IMR-90 (cell line): ENCODE results near the gene SIGLEC11. TPM values are rescaled to one million over a fixed set of nuclear protein-coding genes. Genes with fewer than 3 reads are reported as not detected.

Experiments used
- ATAC-seq: fragments of 200-7000 bp; cut with Tn5 transposase; 2 replicates; pipeline ENCODE4 v1.9.1; 2020; ENCODE audit warnings: low read depth, mild to moderate bottlenecking, moderate library complexity
- BruUV-seq: library from RNA; stranded (reverse); fragments of 400-500 nt; replicated peaks from 2 replicates; lab custom pipeline; 2021; lab: Mats Ljungman, UMichigan
- CTCF ChIA-PET: fragments of 300-600 bp; formaldehyde crosslinking; extraction: SDS; loops from one replicate; lab custom pipeline; 2021; ENCODE audit warnings: antibody characterized with exemption; lab: Yijun Ruan, JAX
- POLR2A ChIA-PET: fragments of 300-600 bp; sonication (Branson Sonifier 250); formaldehyde crosslinking; loops from one replicate; lab custom pipeline; 2022; ENCODE audit warnings: antibody characterized with exemption; ENCODE audit not compliant: unreplicated experiment; lab: Charles Lee
- DNase-seq: peaks from one replicate; pipeline ENCODE4 v3.0.0; 2013
- H2AFZ ChIP-seq: replicated peaks from 2 replicates; pipeline ENCODE3; 2013; ENCODE audit warnings: low read length, mild to moderate bottlenecking; ENCODE audit not compliant: poor library complexity
- H2AK5ac ChIP-seq: 2 replicates; pipeline ENCODE4 v1.6.1; 2013; ENCODE audit warnings: low read depth, low read length, inconsistent platforms
- H2AK9ac ChIP-seq: replicated peaks from 2 replicates; pipeline ENCODE3; 2013; ENCODE audit warnings: mild to moderate bottlenecking, low read depth, low read length, moderate library complexity; ENCODE audit not compliant: poor library complexity
- H2BK120ac ChIP-seq: 2 replicates; pipeline ENCODE4 v1.6.1; 2013; ENCODE audit warnings: low read depth, low read length, inconsistent platforms
- H2BK15ac ChIP-seq: 3 replicates; pipeline ENCODE4 v1.6.1; 2013; ENCODE audit warnings: low read depth, low read length, inconsistent platforms
- H2BK20ac ChIP-seq: 2 replicates; pipeline ENCODE4 v1.6.1; 2013; ENCODE audit warnings: low read depth, mild to moderate bottlenecking, inconsistent platforms, low read length, moderate library complexity
- H2BK5ac ChIP-seq: 2 replicates; pipeline ENCODE4 v1.6.1; 2013; ENCODE audit warnings: mild to moderate bottlenecking, low read depth, low read length, inconsistent platforms; ENCODE audit not compliant: poor library complexity, severe bottlenecking
- H3K14ac ChIP-seq: replicated peaks from 2 replicates; pipeline ENCODE4 v1.6.1; 2013; ENCODE audit warnings: low read depth, low read length, inconsistent platforms
- H3K18ac ChIP-seq: 2 replicates; pipeline ENCODE4 v1.6.1; 2013; ENCODE audit warnings: low read depth, low read length, control low read depth
- H3K23ac ChIP-seq: 2 replicates; pipeline ENCODE4 v1.6.1; 2013; ENCODE audit warnings: low read depth, low read length, inconsistent platforms
- H3K27ac ChIP-seq: 2 replicates; pipeline ENCODE4 v1.5.1; 2013; ENCODE audit warnings: mild to moderate bottlenecking, control low read depth, low read length; ENCODE audit not compliant: insufficient read depth
- H3K27me3 ChIP-seq: 2 replicates; pipeline ENCODE4 v1.6.1; 2013; ENCODE audit warnings: low read length; ENCODE audit not compliant: control insufficient read depth, insufficient read depth
- H3K36me3 ChIP-seq: 2 replicates; pipeline ENCODE4 v1.6.1; 2013; ENCODE audit warnings: low read length, mixed read lengths; ENCODE audit not compliant: control insufficient read depth, insufficient read depth
- H3K4ac ChIP-seq: 2 replicates; pipeline ENCODE4 v1.6.1; 2013; ENCODE audit warnings: low read depth, low read length, inconsistent platforms
- H3K4me1 ChIP-seq: 2 replicates; pipeline ENCODE4 v1.6.1; 2013; ENCODE audit warnings: low read length, mixed read lengths; ENCODE audit not compliant: control insufficient read depth, insufficient read depth
- H3K4me2 ChIP-seq: 2 replicates; pipeline ENCODE4 v1.6.1; 2013; ENCODE audit warnings: low read depth, mild to moderate bottlenecking, control low read depth, low read length, moderate library complexity
- H3K4me3 ChIP-seq: 2 replicates; pipeline ENCODE4 v1.5.1; 2013; ENCODE audit warnings: low read depth, mild to moderate bottlenecking, control low read depth, low read length, moderate library complexity; ENCODE audit not compliant: insufficient read depth
- H3K56ac ChIP-seq: 2 replicates; pipeline ENCODE4 v1.6.1; 2013; ENCODE audit warnings: low read length, inconsistent platforms; ENCODE audit not compliant: insufficient read depth; ENCODE audit errors: extremely low read depth
- H3K79me1 ChIP-seq, 2 experiments: 2 replicates each; pipeline ENCODE4 v1.6.1; 2013; ENCODE audit warnings: low read length in 2 of 2, inconsistent platforms in 1 of 2, low read depth in 1 of 2
- H3K9ac ChIP-seq: 2 replicates; pipeline ENCODE4 v1.6.1; 2013; ENCODE audit warnings: low read depth, low read length, control low read depth
- H3K9me1 ChIP-seq: 2 replicates; pipeline ENCODE4 v1.6.1; 2013; ENCODE audit warnings: low read length, inconsistent platforms; ENCODE audit not compliant: insufficient read depth
- H3K9me3 ChIP-seq: 2 replicates; pipeline ENCODE4 v1.6.1; 2013; ENCODE audit warnings: low read length; ENCODE audit not compliant: control insufficient read depth, insufficient read depth
- H4K20me1 ChIP-seq: 2 replicates; pipeline ENCODE4 v1.6.1; 2013; ENCODE audit warnings: low read length, inconsistent platforms; ENCODE audit not compliant: insufficient read depth
- H4K5ac ChIP-seq: 2 replicates; pipeline ENCODE4 v1.6.1; 2013; ENCODE audit warnings: mild to moderate bottlenecking, low read depth, low read length, control low read depth
- H4K8ac ChIP-seq, 2 experiments: 2 replicates each; pipeline ENCODE4 v1.6.1; 2013; ENCODE audit warnings: low read depth in 2 of 2, low read length in 2 of 2, control low read depth in 1 of 2, inconsistent platforms in 1 of 2
- H4K91ac ChIP-seq: 2 replicates; pipeline ENCODE4 v1.6.1; 2013; ENCODE audit warnings: low read depth, low read length, inconsistent platforms; ENCODE audit not compliant: insufficient read depth
- CEBPB ChIP-seq: IDR thresholded peaks from 2 replicates; pipeline ENCODE4 v1.6.1; 2012; ENCODE audit warnings: low read depth, low read length, improper control_type of control experiment
- CHD1 ChIP-seq: IDR thresholded peaks from 2 replicates; pipeline ENCODE4 v1.6.1; 2012; ENCODE audit warnings: low read depth, low read length, improper control_type of control experiment
- ELK1 ChIP-seq: fragments of 150-350 bp; IDR thresholded peaks from 2 replicates; pipeline ENCODE4 v1.6.1; 2016; ENCODE audit warnings: low read depth, mild to moderate bottlenecking, low read length, moderate library complexity, borderline replicate concordance
- FOS ChIP-seq: fragments of 150-350 bp; IDR thresholded peaks from 2 replicates; pipeline ENCODE4 v1.6.1; 2016; ENCODE audit warnings: low read depth, low read length
- MAFK ChIP-seq: IDR thresholded peaks from 2 replicates; pipeline ENCODE4 v1.6.1; 2012; ENCODE audit warnings: low read depth, low read length, improper control_type of control experiment
- MAZ ChIP-seq: IDR thresholded peaks from 2 replicates; pipeline ENCODE4 v1.6.1; 2012; ENCODE audit warnings: low read depth, mild to moderate bottlenecking, low read length, improper control_type of control experiment, moderate library complexity, borderline replicate concordance
- RAD21 ChIP-seq: IDR thresholded peaks from 2 replicates; pipeline ENCODE4 v1.6.1; 2012; ENCODE audit warnings: low read length, improper control_type of control experiment
- RCOR1 ChIP-seq: IDR thresholded peaks from 2 replicates; pipeline ENCODE4 v1.6.1; 2012; ENCODE audit warnings: mild to moderate bottlenecking, low read length, improper control_type of control experiment; ENCODE audit not compliant: insufficient replicate concordance
- SMC3 ChIP-seq: fragments of 150-350 bp; IDR thresholded peaks from 2 replicates; pipeline ENCODE4 v1.6.1; 2016; ENCODE audit warnings: low read depth, mild to moderate bottlenecking, antibody characterized with exemption, low read length, moderate library complexity
- USF2 ChIP-seq: fragments of 150-350 bp; IDR thresholded peaks from 2 replicates; pipeline ENCODE4 v1.6.1; 2017; ENCODE audit warnings: mild to moderate bottlenecking, antibody characterized with exemption, low read length, low read depth
- WGBS, 2 experiments: methylation state at CpG; one replicate each; pipeline versions ENCODE4 v1.1.5 to v1.1.7; 2013; ENCODE audit warnings: missing lambda C conversion rate in 2 of 2; ENCODE audit not compliant: insufficient read length in 1 of 2; ENCODE audit errors: extremely low coverage in 2 of 2; 5-methylcytosine and 5-hydroxymethylcytosine counted together
- dilution Hi-C: fragments of 300-500 bp; cut with HindIII; formaldehyde crosslinking; loops from one replicate; pipeline ENCODE4 v1.14.3; 2018; ENCODE audit warnings: low sequenced_read_pairs; ENCODE audit not compliant: unreplicated experiment
- in situ Hi-C: fragments of 300-500 bp; cut with MboI; formaldehyde crosslinking; loops from 3 replicates; pipeline ENCODE4 v1.14.3; 2019; ENCODE audit warnings: low sequenced_read_pairs, inconsistent platforms, mixed read lengths
- intact Hi-C: fragments of 100-400 bp; cut with micrococcal nuclease; formaldehyde crosslinking; loops from 2 replicates; pipeline ENCODE4 v1.10.0; 2022
- polyA plus RNA-seq, 3 experiments: library from polyadenylated mRNA; depleted of rRNA; stranded (reverse); fragments of >200 nt; gene quantifications; 2 replicates each; pipeline ENCODE4 v1.2.3, GENCODE V29; 2012; ENCODE audit warnings: low replicate concordance in 1 of 3
- total RNA-seq: library from RNA; depleted of rRNA; stranded (reverse); fragments of >200 nt; gene quantifications from 2 replicates; pipeline ENCODE4 v1.2.3, GENCODE V29; 2012

SIGLEC11 gene
- total and polyA plus RNA-seq, 2 of the 4 experiments (the other 2 are of a cell fraction): not detected

- Histone ChIP-seq H3K36me3 (peaks cover 26% of the 10 kb centered on the region), H3K4me2 (no peak overlapping the region), H3K27me3 (no peaks in the 10 kb centered on the region), H3K4me3 (no peak overlapping the region), H3K27ac (no peak overlapping the region), H4K20me1 (peaks cover 52% of the 10 kb centered on the region), H2AK9ac (peak overlapping the region; percentile 53), H2BK120ac (no peak overlapping the region), H4K91ac (no peak overlapping the region), H2BK20ac (no peak overlapping the region), H2AFZ (no peak overlapping the region), H3K56ac (no peak overlapping the region), H3K14ac (peak overlapping the region; percentile 59; the same call in 1 of the 2 replicates), H3K4me1 (peaks cover 17% of the 10 kb centered on the region), H3K4ac (no peak overlapping the region), H4K8ac (no peak overlapping the region), H3K79me1 (peaks cover 33 to 83% of the 10 kb centered on the region in 2 experiments), H2BK5ac (no peak overlapping the region), H4K5ac (no peak overlapping the region), H3K18ac (no peak overlapping the region), H3K9me3 (no peaks in the 10 kb centered on the region), H2BK15ac (no peak overlapping the region; the same call in 2 of the 3 replicates), H3K23ac (no peak overlapping the region), H2AK5ac (no peak overlapping the region), H3K9me1 (peaks cover 20% of the 10 kb centered on the region), H3K9ac (no peak overlapping the region)
- DNase-seq: no peak
- TF ChIP-seq MAFK: no peak
- TF ChIP-seq RCOR1: no peak
- TF ChIP-seq MAZ: no peak
- TF ChIP-seq ELK1: no peak
- TF ChIP-seq RAD21: no peak
- no peak for TF ChIP-seq FOS
- no peak for TF ChIP-seq CEBPB
- no peak for TF ChIP-seq CHD1
- no peak for TF ChIP-seq SMC3
- no peak for TF ChIP-seq USF2
- 90% methylated on average over 19 of the region's 31 CpGs; no CpG with 5 or more reads in 1 of the 2 experiments for WGBS, 2 experiments
- CTCF ChIA-PET: no interaction called here
- POLR2A ChIA-PET: no interaction called here
- BruUV-seq: no TSS peak
- dilution Hi-C loops: no loop called here
- in situ Hi-C loops: no loop called here
- intact Hi-C loops: no loop called here
- no peak for ATAC-seq
Observed at GRCh38 chr19:49923055-49924003, 37.6 kb downstream of the SIGLEC11 start.
